GM18507 (cell line): ENCODE measurements around the gene PELI2.

Experiments used
- DNase-seq: peaks from one replicate; pipeline ENCODE4 v3.0.0; 2011; ENCODE audit warnings: low read depth; ENCODE audit not compliant: insufficient read length; ENCODE audit errors: extremely low spot score
- FAIRE-seq: peaks from 2 replicates; lab custom pipeline; 2011; peaks lifted over from hg19 to GRCh38; lab: Jason Lieb, UNC

The PELI2 gene

DNA sequence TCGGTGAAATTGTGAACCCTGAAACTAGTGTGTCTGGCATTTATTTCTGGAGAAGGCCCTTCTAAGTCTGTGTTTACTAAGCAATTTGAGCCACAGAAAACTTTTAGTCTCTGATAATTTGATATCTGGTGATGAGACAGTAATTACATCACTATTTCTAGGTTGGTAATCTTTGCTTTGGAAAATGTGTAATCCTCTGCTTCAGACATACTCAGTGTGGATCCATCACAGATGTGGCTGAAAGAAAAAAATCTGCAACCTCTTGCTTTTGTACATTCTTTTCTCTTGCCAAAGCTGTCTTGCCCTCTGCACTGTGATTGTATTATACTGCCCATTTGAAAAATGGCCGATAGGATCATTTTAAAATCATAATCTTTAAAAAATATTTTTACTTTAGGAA is 78.1 kb downstream of the PELI2 start:
- DNase-seq (no peak), FAIRE-seq (no peak)

DNA sequence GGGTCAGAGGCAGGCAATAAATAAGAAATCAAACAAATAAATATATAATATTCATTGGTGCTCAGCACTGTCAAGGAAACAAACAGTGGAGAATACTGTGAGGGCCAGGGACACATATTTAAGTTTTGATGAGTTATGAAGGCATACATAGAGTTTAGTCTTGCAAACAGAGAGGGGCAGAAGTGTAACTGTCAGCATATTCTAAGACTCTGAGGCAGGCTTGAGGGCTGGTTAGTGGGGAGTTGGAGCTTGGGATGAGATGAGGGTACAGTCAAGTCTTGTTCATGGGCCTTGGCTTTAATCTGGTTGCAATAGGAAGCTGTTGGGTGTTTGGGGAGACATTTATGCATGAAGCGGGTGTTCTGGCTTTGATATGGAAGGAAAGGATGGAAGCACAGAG is 78.9 kb downstream of the PELI2 start:
- FAIRE-seq, result no peak
- DNase-seq, result no peak

DNA sequence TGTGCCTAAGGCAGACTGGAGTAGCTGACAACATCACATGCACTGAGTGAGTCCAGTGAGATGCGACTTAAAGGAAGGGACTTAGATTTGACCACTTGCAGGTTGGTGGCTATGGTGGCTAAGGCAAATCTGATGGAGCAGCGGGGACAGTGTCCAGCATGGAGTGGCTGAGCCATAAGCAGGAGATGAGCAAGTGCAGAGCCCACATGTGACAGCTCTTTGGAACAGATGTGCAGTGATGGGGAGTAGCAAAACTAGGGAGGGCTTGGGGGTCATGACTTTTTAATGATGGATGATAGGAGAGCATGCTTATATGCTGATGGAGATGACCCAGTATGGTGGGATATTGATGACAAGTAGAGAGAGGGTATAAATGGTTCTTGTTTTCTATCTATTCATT is 80.2 kb downstream of the PELI2 start:
- FAIRE-seq (no peak), DNase-seq (no peak)

DNA sequence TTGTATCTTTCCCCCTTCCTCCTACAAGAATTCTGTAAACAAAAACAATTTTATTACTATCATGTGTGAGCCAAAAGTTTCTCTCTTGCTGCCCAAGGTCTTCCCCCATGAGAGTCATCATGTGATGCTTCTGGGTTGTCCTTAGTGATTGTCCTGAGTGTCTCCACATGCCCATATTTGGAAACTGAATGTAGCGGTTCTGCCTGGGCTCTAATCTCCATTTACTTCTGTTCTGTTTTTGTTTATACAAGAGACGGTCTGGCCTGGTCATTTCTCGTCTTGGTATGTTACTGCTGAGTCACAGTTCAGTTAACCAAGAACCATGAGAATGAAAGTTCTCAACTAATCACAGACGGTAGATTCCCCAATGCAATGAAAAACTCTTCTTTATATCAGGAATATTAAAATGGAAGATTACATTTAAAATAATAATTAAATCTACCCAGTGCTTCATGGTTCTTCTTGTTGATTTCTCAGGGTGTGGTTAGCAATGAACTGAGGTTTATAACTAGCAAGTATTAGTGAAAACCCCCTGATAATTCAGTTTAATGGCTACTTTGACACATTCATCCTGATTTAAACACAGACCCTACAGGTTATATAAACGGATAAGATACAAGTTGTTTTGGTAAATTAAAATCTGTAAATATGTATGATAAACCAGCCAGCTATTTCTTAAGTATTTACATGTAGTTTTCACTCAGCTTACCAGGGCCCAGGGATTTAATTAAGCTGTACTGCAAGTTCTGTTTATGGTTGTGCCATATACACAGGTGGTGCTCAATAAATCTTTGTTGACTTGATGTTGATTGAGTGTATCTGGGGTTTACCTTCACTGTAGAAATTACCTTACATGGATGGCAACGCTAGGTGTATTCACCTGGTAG is 81.1 kb downstream of the PELI2 start:
- FAIRE-seq (peak; percentile 83), DNase-seq (no peak)

DNA sequence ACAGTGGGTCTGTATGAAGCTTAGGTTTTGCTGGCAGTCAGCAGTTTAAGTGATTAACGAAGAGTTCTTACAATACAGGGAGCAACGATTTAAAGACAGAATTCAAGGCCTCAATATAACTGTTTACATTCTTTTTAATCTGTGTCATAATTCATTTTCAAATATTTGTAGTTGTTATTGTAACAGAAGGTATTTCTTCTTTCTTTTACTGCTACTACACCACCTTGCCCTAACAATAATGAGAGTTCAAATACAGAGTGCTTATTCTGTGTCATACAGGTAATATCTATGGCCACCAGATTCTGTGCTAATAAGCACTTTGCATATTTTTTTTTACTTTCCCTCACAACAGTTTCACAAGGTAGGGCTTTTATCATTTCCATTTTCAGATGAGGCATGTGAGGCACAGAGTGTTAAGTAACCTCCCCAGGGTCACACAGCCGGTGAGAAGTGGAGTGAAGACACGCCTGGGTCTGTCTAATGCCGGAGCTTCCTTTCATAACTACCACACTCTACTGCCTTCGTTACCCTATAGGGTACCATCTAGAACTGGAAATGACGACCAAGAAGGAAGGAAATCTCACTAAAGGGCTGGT is 81.9 kb downstream of the PELI2 start:
- peak; percentile 84 for FAIRE-seq
- no peak for DNase-seq

DNA sequence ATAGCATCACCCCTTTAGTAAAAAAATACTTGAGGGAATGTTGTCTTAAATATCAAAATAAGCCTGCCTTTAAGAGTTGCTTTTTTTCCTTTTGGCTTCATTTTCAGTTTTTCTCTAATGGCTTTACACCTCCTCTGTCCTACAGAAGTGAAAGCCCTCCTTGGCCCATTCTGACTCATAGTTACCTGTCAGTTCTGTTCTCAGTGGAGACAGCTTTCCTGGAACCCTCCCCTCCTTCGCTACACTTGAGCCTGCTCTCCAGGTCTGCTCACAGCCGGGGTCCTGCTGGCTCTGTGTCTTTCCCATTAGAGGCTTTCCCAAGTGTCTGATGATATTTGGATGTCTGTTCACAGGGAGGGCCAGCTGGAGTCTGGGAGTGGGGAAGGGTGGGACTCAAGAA is 84.0 kb downstream of the PELI2 start:
- peak; percentile 26 for FAIRE-seq
- DNase-seq, result no peak

DNA sequence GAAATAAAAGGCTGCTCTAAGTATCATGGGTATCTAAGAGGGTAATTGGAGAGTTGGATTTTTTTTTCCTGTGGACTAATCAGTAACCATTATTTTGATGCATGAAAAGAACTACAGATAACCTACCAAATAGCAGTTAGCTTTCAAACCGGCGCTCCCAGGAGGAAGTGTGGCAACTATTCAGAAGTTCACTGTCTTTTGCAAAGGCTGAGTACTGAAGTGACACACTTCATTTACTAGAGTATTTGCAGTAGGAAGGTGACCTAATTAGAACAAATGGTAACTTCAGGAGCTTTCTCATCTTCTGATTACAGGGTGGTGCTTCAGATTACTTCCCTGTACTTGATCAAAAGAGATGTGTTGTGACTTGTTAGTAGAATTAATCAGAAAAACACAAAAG is 87.7 kb downstream of the PELI2 start:
- DNase-seq, result no peak
- no peak for FAIRE-seq

DNA sequence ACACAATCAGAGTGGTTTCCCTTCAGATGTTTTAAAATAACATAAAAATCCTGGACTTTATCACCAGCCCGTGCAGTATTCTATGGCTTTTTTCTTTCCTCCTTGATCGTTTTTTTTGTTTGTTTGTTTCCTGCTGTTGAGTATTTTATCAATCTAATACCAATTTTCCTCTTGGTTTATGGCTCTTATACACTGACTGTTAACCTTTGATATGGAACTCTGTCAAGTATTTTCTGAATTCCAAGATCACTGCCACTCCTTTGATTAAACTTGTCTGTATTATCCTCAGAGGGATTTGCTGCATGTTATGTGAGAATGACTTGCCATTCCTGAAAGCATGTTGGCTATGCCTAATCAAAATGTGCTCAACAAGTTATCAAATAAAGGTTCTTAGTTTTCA is 88.4 kb downstream of the PELI2 start:
- DNase-seq, result no peak
- no peak for FAIRE-seq

DNA sequence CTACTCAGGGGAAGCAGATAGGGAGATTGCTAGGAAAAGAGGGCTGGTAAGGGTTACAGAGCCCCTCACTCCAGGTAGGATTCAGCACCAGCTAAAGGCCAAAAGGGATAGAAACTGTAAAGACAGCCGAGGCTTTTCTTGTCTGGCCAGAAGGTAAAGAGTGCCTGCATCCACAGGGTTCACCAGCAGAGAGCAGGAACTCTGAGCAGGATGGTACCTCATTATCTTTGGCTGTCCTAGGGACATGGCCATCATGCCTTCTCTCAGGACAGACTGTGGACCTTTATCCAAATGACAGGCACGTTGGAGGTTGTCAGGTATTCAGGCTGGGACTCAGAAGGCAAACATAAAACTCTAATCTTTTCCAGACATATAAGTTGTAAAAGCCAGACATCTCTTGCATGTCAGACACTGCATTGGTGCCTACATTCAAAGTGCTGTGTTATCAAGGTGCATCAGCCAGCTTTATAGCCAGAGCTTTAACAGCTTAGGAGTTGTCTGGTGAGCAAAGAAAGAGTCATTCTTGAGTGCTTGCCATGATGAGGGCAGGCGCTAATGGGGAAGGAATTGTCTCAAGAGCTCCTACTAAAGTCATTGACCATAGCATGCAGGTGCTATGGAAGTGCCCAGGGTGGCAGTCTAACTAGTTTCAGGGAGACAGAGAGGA is 89.5 kb downstream of the PELI2 start:
- DNase-seq (no peak), FAIRE-seq (no peak)

DNA sequence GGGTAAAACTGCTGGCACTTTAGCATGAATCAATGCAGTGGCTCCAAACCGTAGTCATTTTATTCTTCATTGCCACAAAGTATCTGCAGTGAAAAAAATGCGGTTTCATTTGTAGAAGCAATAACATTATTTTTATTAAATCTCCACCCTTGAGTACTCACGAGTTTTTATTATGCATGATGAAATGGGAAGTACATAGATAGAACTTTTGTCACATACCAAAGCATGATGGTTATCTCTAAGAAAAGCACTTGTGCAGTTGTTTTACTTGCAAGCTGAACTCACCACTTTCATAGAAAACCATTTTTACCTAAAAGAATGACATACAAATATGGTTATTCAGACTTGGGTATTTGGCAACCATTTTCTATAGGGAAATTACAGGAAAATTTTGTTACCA is 90.3 kb downstream of the PELI2 start:
- FAIRE-seq (no peak), DNase-seq (no peak)

DNA sequence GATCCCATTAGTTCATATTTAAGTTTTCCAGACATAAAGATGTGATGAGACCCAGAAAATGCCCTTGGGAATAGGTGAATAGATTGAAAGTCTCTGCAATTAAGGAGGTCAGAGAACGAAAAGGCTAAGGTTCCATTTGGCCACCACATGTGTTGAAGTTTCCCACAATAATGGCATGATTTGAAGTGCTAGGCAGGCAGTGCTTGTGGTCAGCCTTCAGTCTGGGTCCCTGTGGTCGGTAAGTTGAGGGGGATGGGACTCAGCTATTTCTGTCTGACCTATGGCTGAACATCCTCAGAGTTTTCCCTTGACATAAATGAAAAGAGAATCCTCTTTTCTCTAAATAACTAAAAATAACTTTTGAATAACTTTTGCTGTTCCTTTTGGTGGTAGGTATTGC is 92.4 kb downstream of the PELI2 start:
- no peak for FAIRE-seq

DNA sequence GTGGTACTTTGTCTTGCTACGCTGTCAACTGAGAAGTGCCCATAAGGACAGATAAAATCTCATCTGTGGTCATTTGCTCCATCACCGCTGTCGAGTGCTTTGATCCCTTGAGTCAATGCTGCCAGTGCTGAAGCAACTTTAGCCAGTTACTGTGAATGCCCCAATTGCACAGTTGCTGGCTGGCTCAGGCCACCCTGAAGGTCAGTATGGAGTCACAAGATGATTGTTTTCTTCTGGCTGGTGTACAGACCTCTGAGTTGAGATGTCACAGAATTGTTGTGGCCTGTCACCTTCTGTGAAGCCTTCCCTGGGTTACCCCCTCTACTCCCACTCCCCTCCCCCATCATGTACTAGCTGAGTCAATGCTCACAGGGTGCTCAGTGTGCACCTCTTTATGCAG is 92.9 kb downstream of the PELI2 start:
- FAIRE-seq (no peak), DNase-seq (no peak)

More for the DNA sequence above, 92.4 kb downstream of the PELI2 start:
- DNase-seq, result no peak

DNA sequence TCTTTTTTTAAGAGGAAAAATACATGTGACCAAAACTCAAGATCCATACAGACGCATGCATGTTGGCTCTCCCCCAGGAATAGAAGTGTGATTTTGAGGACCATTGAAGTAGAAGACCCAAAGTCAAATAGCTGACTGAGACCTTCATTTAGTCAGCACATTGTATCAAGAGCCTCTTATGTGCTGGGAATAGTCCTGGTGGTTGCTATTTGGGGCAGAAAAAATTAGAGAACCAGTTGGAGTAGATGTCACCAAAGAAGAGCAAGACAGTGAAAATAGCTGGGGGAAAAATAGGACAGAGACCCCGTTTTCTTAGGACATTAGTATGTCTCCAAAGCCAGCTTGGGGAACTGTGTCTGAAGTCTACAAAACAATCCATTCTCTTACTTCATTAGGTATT is 93.6 kb downstream of the PELI2 start:
- no peak for FAIRE-seq

DNA sequence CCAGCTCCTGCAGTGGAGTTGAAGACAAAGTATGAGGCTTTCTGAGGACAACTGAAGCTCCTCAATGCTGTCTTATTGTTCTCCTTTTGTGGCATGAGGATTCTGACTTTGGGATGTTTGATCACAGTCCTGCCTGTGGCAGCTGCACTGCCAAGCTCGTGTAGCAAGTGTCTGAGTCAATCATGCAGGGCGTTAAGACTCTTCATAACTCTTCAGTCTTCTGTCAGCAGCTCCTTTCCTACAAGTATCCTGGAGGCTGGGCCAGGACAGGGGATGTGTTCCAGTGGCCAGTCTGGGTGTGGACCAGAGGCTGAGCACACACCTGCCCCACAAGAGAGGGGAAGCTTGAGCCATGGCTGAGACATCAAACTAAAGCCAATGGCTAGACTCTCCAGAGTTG is 94.3 kb downstream of the PELI2 start:
- FAIRE-seq, result no peak
- no peak for DNase-seq

More for the DNA sequence above, 93.6 kb downstream of the PELI2 start:
- no peak for DNase-seq

DNA sequence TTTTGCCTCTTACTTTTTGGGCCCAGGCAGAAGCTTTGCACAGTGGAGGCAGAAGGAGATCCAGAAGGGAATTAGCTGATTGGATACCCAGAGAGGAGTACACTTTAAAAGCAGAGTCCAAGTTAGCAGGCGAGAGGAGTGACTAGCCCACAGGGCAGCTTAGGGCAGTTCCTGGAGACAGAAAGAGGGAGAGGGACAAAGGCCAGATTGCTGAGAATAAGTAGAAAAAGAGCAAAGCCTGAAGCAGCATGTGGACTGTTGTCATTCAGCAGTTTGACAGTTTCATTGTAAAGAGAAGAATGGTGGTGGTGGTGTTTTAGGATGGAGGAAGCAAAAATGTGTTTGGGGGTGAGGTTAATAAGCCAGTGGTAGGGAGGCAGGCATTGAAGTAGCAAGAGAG is 95.1 kb downstream of the PELI2 start:
- FAIRE-seq (no peak), DNase-seq (no peak)

DNA sequence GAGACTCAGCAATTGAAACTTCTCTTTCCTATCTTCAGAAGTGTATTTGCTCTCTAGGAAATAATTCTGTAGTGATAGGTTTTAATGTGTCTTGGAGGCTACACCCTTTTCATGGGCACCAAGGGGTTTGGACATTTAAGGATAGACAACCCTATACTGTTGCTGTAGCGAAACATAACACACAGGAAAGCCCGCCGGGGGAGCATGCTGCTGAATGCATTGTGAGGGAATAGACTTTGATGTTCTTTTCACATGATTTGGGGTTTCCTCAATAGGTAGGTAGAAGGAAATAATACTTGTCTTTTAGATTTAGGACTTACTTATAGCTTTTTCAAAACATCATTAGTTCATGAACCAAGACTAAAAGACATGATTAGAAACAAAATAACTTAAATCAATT is 97.0 kb downstream of the PELI2 start:
- DNase-seq (no peak), FAIRE-seq (no peak)

DNA sequence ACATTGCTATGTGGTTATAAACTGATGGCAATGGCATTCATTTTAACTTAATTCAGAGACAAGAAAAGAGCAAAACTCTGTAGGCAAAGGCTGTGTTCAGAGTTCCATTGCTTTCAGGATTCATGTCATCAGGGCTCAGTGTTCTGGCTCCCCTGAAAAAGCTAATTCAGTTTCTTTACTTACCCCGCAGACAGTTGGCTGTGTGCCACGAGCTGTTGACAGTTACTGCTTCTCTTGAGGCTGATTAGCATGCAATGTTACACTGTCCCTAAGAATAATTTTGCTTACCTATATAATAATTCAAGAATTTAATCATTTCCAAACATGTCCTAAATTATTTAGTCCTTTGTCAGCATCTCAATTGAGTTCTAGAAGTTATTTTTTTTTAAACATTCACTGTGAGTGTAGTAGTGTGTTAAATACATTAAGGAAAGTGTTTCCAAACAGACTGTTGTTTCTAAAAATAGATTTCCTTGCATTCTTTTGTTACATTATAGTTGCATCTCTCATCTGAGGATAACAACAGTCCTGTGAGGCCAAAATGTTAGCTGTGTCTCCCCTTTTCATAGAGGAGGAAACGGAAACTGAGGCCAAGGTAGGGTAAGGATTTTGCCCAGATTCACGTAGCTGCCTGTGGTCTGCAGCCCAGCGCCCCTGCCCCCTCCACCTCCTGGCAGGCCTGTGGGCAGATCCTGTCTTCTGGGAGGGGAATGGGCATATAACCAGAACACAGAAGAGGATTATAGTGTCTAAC is 98.6 kb downstream of the PELI2 start:
- DNase-seq (no peak), FAIRE-seq (no peak)

DNA sequence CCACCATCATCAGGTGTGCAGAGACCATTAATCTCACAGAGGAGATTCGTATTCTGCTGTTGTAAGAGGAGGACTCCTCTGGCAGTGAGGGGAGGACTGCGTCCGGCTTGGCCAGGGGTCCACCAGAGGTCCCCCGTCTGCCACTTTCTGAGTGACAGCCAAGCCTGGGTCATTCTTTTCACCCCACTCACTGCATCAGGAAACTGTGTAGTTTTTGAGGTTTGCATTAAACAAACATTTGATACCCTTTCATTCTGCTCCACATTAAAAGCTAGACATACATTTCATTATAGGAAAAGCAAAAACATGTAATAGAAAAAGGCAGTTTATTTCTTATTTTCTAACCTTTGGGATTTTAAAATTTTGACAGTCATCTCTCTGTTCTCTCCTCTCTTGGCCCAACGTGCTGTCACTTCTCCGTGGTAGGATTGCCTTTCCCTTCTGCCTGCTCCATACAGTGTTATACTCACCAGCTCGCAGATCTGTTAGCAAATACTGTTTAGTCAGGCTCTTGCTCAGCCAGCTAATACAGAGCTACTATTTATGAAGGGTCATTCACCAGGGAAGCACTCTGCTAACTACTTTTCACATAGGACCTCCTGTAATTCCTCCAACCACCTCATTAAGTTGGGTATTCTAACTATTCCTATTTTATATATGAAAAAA is 99.3 kb downstream of the PELI2 start:
- no peak for FAIRE-seq
- DNase-seq, result no peak

DNA sequence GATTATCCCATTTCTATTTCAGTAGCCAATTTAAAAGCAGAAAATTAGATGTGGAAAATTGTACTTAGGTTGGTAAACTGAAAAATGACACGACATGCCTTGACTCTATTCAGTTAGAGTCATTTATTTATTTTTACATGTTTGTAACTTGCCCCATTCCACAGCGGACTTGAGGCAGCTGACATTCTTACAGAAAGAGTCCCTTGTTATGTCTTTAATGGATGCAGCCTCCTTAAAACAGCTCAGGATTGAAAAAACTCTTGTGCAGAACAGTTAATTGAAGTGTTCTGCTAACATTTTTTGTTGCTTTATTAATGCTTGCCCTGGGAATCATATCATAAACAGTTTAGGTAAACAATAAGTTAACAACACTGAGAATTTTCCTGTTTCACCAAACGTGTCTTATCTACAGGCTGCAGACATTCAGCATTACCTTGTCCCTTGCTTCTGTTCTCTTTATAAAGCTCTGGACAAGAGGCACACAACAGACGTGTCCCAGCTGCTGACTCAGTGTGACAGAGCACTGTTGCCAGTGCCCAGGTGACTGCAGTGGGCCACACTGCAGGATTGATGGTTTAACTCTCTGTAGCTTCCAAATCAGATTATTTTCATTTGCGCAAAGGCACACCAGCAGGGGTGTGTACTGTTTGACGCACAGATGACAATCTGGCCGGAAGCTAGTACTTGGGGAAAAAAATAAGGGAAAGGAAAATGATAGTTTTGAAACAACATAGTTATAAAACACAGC is 101.6 kb downstream of the PELI2 start:
- DNase-seq (no peak), FAIRE-seq (no peak)
